LNCAP (cell line): Measurements from ENCODE around the gene NGB.

Experiments
- CTCF ChIP-seq: fragments of 450-650 bp; IDR thresholded peaks from 2 replicates; pipeline ENCODE4 v1.5.1; 2017; ENCODE audit warnings: mild to moderate bottlenecking

NGB gene

GRCh38 chr14:77314043-77314442, 43.0 kb upstream of the NGB start:
- TF ChIP-seq CTCF: no peak

GRCh38 chr14:77313371-77313770, 42.4 kb upstream of the NGB start:
- TF ChIP-seq CTCF: no peak

- TF ChIP-seq CTCF: no peak
These were observed 40.2 kb upstream of the NGB start for GRCh38 chr14:77311217-77311616.

GRCh38 chr14:77310026-77310425, 39.0 kb upstream of the NGB start:
- TF ChIP-seq CTCF: no peak

GRCh38 chr14:77309131-77309530, 38.1 kb upstream of the NGB start:
- TF ChIP-seq CTCF: no peak

- no peak for TF ChIP-seq CTCF
These were observed 36.0 kb upstream of the NGB start for GRCh38 chr14:77306851-77307496.

GRCh38 chr14:77306416-77306815, 35.4 kb upstream of the NGB start:
- no peak for TF ChIP-seq CTCF

GRCh38 chr14:77305696-77306095, 34.7 kb upstream of the NGB start:
- TF ChIP-seq CTCF: no peak
